HG02870 (cell line): Measurements from ENCODE around the gene DDAH2.

Experiments
- ATAC-seq: cut with Tn5 transposase; IDR thresholded peaks from one replicate; pipeline ENCODE4 v1.9.1; 2021; ENCODE audit warnings: mild to moderate bottlenecking, moderate library complexity; ENCODE audit not compliant: unreplicated experiment

Gene DDAH2

GRCh38 chr6:31733734-31734133, 4.6 kb upstream of the DDAH2 start:
- no peak for ATAC-seq

DNA sequence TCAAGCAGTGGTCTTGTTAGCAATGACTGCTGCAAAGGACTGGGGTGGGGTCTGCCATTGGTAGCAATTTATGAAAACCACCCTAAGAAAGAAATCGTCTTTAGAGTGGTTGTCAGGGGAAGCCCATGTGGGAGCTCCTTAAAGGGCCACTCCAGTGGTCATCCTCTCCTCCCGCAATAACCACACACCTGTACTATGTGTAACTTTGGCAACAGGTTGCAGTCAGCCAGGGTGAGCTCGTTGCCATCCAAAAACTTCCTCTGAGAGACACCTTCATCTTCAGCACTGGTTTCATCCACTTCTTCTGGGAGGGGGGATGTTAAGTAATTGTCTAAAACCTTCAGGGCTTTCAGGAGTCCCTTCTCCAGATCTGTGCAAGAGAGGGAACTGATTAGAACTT, 2.9 kb upstream of the DDAH2 start:
- ATAC-seq: no peak

- no peak for ATAC-seq
Measured at GRCh38 chr6:31730631-31731086, 1.6 kb upstream of the DDAH2 start.

DNA sequence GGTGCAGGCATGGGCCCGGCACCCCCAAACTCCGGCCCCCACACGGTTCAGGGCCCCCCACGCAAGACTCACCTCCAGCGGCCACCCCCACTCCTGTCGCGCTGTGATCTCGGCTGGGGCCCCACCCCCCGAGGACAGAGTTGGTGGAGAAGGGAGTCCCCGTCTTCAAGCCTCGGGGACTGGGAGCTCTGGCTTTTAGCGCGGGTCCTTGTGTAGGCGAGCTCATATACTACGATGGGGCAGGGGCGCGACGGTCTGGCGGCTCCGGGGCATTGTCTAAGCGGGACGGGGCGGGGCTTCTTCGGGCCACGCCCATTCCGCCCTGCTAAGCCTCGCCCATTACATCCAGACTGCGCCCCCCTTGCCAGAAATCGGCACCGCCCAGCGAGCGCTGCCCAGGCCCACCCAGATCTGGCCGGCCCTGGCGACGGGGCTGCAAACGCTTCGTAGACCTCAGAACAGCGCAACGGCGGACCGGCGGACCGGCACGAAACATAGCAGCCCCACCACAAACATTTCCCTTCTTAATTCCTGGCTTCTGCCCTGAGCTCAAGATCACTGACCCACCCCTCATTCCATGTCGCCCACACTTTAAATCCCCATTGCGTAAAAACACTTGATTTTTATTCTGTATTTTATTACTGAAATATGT, 1.0 kb upstream of the DDAH2 start:
- no peak for ATAC-seq

- ATAC-seq: no peak
Measured at GRCh38 chr6:31729515-31729978, 448 bp upstream of the DDAH2 start.

- ATAC-seq: no peak
Measured at GRCh38 chr6:31727717-31728671, 1.1 kb downstream of the DDAH2 start.

GRCh38 chr6:31727034-31727716, 1.9 kb downstream of the DDAH2 start:
- ATAC-seq: no peak

DNA sequence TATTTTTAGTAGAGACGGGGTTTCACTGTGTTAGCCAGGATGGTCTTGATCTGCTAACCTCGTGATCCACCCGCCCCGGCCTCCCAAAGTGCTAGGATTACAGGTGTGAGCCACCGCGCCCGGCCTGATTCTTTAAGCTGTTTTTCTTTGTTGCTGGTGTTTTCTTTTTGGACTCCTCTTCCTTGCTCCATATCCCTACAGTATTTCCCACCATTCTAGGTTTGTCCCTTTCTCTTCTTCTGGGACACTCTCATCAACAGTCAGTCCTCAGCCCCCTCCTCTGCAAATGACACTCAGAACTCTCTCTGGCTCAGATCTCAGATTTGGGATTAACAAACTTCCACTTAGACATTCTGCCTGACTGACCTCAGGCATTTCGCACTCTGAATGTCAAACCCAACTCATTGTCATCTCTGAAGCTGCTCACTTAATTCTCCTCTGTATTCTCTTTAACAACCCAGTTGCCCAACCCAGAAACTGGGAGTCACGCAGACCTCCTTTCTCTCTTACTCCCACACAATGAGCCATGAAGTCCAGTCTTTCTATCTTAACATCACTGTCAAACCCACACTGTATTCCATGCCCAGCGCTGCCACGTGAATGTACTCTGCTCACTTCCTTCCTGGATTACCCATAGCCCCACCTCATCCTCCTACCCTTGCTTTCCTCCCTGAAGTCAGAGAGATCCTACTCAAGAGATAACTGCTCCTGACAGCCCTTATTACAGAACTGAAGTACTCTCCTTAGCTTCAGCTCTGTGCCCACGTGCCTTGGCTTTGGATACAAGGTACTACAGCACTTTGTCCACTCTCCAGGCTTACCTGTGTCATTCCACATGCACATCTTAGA, 3.4 kb downstream of the DDAH2 start:
- ATAC-seq: no peak

GRCh38 chr6:31723980-31724691, 5.0 kb downstream of the DDAH2 start:
- ATAC-seq: no peak

- no peak for ATAC-seq
Measured at GRCh38 chr6:31723245-31723979, 5.7 kb downstream of the DDAH2 start, which contains the start of gene MPIG6B. Gene MPIG6B (plus strand): TSS chr6:31723373. CDS start chr6:31723384, 11 bp downstream.

GRCh38 chr6:31722173-31722572, 6.9 kb downstream of the DDAH2 start:
- no peak for ATAC-seq

DNA sequence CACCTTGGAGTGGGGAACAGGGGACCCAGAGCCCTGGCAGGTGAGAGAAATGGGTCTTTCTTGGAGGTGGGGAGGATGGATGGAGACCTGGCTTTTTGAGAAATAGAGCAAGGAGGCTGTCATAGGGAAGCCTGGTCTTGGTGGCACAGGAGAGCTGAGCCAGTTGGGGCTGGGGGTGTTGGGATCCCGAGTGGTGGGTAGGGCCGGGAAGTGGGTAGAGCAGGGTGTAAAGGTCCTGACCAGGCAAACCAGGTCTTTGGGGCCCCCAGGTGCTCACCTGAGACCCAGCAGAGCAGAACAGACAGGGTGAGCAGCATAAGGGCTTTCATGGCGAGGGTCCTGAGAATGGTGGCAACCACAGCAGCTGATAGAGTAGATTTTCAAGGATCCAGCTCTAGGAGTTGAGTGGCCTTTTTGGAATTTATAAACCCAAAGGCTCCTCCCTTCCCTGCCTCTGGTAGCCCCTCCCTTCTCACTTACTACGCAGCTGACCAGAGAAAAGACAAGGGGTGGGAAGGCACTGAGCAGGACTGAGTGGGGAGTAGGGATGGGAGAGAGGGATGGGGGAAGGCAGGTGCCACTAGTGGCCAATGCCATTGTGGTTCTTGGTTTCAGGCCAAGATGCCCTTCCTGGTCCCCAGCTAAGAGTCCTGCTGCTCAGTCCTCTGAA, 7.6 kb downstream of the DDAH2 start, which contains the start of gene LY6G6C:
Gene LY6G6C, minus strand, starts transcription at position 396 of the 670 bp plus-strand sequence. Its CDS starts 67 bp downstream, at position 329.
- no peak for ATAC-seq

- ATAC-seq: no peak
Measured at GRCh38 chr6:31720196-31720770, 8.8 kb downstream of the DDAH2 start.

DNA sequence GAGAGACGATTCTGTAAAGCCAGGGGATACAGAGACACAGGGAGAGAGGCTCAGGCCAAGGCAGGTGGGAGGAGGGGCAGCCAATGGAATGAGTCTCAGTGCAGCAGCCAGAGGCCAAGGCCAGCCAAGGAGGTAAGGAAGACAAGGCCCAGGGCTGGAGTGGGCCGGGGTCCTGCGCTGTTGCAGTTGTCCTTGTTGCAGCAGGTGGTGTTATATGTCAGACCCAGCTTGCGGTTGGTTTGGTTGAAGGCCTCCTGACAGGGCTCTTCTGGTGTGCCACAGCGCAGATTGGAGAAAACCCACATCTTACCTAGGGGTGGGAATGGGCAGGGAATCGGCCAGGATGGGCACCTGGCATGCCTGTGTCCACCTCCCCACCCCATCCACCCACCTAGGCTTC, 10.1 kb downstream of the DDAH2 start:
- no peak for ATAC-seq

DNA sequence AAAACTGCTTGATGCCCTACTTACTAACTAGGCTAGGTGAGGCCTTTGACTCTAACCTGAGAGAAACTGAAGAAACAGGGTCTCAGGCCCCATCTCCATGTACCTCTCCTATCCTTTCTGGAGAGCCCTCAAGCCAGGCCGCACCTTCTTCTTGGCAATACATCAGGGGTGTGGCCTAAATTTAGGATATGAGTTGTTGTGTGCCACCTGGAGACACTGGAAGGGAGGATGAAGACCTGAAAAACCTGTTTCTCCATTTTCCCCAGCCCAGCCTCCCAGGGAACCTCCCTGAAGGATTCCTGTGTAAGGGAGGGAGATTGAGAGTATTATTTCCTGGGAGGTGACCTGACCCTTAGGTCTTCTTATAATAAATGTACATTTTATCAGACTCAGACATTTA, 10.8 kb downstream of the DDAH2 start:
- ATAC-seq: no peak

- no peak for ATAC-seq
Measured at GRCh38 chr6:31717499-31718222, 11.4 kb downstream of the DDAH2 start.
